ENCODE measurements around the gene WNK2.

GRCh38 chr9:93198117-93198837, 14.3 kb downstream of the WNK2 start:
- TF ChIP-seq CTCF (IDR thresholded peaks at IDR 0.05), result no peak
- TF ChIP-seq POLR2A (IDR thresholded peaks at IDR 0.05; ENCODE audit: low read length), result no peak
- TF ChIP-seq RNF2 (IDR thresholded peaks at IDR 0.05; ENCODE audit: borderline replicate concordance, low read depth), result no peak
- TF ChIP-seq ZSCAN20 (CRISPR knock-in tag; IDR thresholded peaks at IDR 0.05), result no peak
- TF ChIP-seq USF2 (IDR thresholded peaks at IDR 0.05), result no peak
- no peak for TF ChIP-seq SREBF2 (IDR thresholded peaks at IDR 0.05)
- no peak for TF ChIP-seq NPAS2 (CRISPR knock-in tag; IDR thresholded peaks at IDR 0.05; ENCODE audit: borderline replicate concordance)
- no peak for TF ChIP-seq BHLHE40 (IDR thresholded peaks at IDR 0.05; ENCODE audit: low read depth, low read length)
